ENCODE measurements around the gene GSTM5.
"Not testable (repeated sequence)": the region's sequence is repeated elsewhere in the genome, so short reads cannot be mapped to it uniquely, and the experiment has no call there.

DNA sequence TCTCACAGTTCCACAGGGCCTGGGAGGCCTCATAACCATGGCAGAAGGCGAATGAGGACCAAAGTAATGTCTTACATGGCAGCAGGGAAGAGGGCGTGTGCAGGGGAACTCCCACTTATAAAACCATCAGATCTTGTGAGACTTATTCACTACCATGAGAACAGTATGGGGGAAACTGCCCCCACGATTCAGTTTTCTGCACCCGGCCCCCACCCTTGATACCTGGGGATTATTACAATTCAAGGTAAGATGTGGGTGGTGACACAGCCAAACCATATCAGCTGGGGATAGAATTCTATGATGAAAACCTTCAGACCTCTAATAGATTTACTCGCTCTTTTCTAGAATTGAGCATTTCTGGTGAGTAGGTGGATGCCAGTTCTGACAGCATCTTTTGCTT is 17.7 kb upstream of the GSTM5 start:
- TF ChIP-seq, protein P1, sequence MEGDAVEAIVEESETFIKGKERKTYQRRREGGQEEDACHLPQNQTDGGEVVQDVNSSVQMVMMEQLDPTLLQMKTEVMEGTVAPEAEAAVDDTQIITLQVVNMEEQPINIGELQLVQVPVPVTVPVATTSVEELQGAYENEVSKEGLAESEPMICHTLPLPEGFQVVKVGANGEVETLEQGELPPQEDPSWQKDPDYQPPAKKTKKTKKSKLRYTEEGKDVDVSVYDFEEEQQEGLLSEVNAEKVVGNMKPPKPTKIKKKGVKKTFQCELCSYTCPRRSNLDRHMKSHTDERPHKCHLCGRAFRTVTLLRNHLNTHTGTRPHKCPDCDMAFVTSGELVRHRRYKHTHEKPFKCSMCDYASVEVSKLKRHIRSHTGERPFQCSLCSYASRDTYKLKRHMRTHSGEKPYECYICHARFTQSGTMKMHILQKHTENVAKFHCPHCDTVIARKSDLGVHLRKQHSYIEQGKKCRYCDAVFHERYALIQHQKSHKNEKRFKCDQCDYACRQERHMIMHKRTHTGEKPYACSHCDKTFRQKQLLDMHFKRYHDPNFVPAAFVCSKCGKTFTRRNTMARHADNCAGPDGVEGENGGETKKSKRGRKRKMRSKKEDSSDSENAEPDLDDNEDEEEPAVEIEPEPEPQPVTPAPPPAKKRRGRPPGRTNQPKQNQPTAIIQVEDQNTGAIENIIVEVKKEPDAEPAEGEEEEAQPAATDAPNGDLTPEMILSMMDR (IDR thresholded peaks at IDR 0.05) = not testable (repeated sequence)
- not testable (repeated sequence) for TF ChIP-seq POLR2A (IDR thresholded peaks at IDR 0.05)

All from thyroid gland (tissue), 4 donors.